OCI-LY1 (cell line): ENCODE data around the gene CDK13.

Experiments used
- H2AFZ ChIP-seq: fragments of 200-600 bp; sonication (generic), shearing (Covaris generic); 2 replicates; pipeline ENCODE4 v1.6.0; 2014; ENCODE audit warnings: antibody characterized with exemption, mild to moderate bottlenecking, low read length
- H3F3A ChIP-seq: fragments of 200-600 bp; sonication (generic), shearing (Covaris generic); 2 replicates; pipeline ENCODE4 v1.6.0; 2014; ENCODE audit warnings: mild to moderate bottlenecking, antibody characterized with exemption, low read length, moderate library complexity; ENCODE audit not compliant: insufficient read depth
- H3K27ac ChIP-seq: fragments of 200-600 bp; sonication (generic); 2 replicates; pipeline ENCODE4 v1.5.1; 2014; ENCODE audit warnings: low read length, mixed run types, mild to moderate bottlenecking, low read depth; ENCODE audit not compliant: poor library complexity, severe bottlenecking
- H3K27me3 ChIP-seq: fragments of 200-600 bp; sonication (generic); 2 replicates; pipeline ENCODE4 v1.6.0; 2014; ENCODE audit warnings: antibody characterized with exemption, mild to moderate bottlenecking, low read length, moderate library complexity; ENCODE audit not compliant: insufficient read depth
- H3K36me3 ChIP-seq: fragments of 200-600 bp; sonication (generic); 2 replicates; pipeline ENCODE4 v1.6.1; 2014; ENCODE audit warnings: mild to moderate bottlenecking, antibody characterized with exemption, low read length, moderate library complexity, mixed read lengths; ENCODE audit not compliant: insufficient read depth
- H3K4me1 ChIP-seq: fragments of 200-600 bp; sonication (generic); 2 replicates; pipeline ENCODE4 v1.5.1; 2014; ENCODE audit warnings: mild to moderate bottlenecking, low read length, moderate library complexity; ENCODE audit not compliant: insufficient read depth, severe bottlenecking
- H3K4me2 ChIP-seq: fragments of 200-600 bp; sonication (generic), shearing (Covaris generic); 2 replicates; pipeline ENCODE4 v1.6.1; 2014; ENCODE audit warnings: low read length
- H3K4me3 ChIP-seq: fragments of 200-600 bp; sonication (generic); 2 replicates; pipeline ENCODE4 v1.5.1; 2014; ENCODE audit warnings: low read length, low read depth, mild to moderate bottlenecking, mixed read lengths; ENCODE audit not compliant: poor library complexity, severe bottlenecking
- H3K79me2 ChIP-seq: fragments of 200-600 bp; shearing (Covaris generic); 2 replicates; pipeline ENCODE4 v1.6.1; 2016; ENCODE audit warnings: mixed run types, low read length, mixed read lengths; ENCODE audit not compliant: insufficient read depth
- H3K9ac ChIP-seq: fragments of 200-600 bp; sonication (generic), shearing (Covaris generic); 2 replicates; pipeline ENCODE4 v1.6.1; 2014; ENCODE audit warnings: mild to moderate bottlenecking, low read length, mixed read lengths
- H3K9me2 ChIP-seq: fragments of 200-600 bp; sonication (generic), shearing (Covaris generic); 2 replicates; pipeline ENCODE4 v1.6.1; 2014; ENCODE audit warnings: low read depth, mild to moderate bottlenecking, low read length, mixed read lengths
- H3K9me3 ChIP-seq: fragments of 200-600 bp; shearing (Covaris generic); 2 replicates; pipeline ENCODE4 v1.6.1; 2014; ENCODE audit warnings: low read length, mixed read lengths
- H4K20me1 ChIP-seq: fragments of 200-600 bp; sonication (generic), shearing (Covaris generic); 2 replicates; pipeline ENCODE4 v1.6.0; 2016; ENCODE audit warnings: mild to moderate bottlenecking, low read length; ENCODE audit not compliant: insufficient read depth
- EZH2 ChIP-seq: fragments of 200-600 bp; sonication (generic), shearing (Covaris generic); IDR thresholded peaks from 2 replicates; pipeline ENCODE4 v1.8.0; 2017; ENCODE audit warnings: borderline replicate concordance, mixed run types, mild to moderate bottlenecking, antibody characterized with exemption, low read length, moderate library complexity, mixed read lengths
- TF ChIP-seq, protein P1 (sequence below): fragments of 200-600 bp; sonication (generic), shearing (Covaris generic); IDR thresholded peaks from 2 replicates; pipeline ENCODE4 v1.5.1; 2017; ENCODE audit warnings: mild to moderate bottlenecking, antibody characterized with exemption, low read length, moderate library complexity, mixed read lengths

The CDK13 gene

GRCh38 chr7:40041456-40041855, 91.4 kb downstream of the CDK13 start:
- Histone ChIP-seq H3K9me2 (no peaks in the 10 kb centered on the region), H3F3A (no peaks in the 10 kb centered on the region), H3K4me1 (no peaks in the 10 kb centered on the region), H3K9ac (no peak overlapping the region), H3K27ac (no peak overlapping the region), H4K20me1 (no peaks in the 10 kb centered on the region), H2AFZ (no peak overlapping the region), H3K9me3 (no peaks in the 10 kb centered on the region), H3K4me2 (no peak overlapping the region), H3K4me3 (no peak overlapping the region), H3K79me2 (peaks cover 4% of the 10 kb centered on the region; the same call in 1 of the 2 replicates), H3K27me3 (no peaks in the 10 kb centered on the region), H3K36me3 (peaks cover 15% of the 10 kb centered on the region)
- TF ChIP-seq EZH2 = no peak
- TF ChIP-seq, protein P1, sequence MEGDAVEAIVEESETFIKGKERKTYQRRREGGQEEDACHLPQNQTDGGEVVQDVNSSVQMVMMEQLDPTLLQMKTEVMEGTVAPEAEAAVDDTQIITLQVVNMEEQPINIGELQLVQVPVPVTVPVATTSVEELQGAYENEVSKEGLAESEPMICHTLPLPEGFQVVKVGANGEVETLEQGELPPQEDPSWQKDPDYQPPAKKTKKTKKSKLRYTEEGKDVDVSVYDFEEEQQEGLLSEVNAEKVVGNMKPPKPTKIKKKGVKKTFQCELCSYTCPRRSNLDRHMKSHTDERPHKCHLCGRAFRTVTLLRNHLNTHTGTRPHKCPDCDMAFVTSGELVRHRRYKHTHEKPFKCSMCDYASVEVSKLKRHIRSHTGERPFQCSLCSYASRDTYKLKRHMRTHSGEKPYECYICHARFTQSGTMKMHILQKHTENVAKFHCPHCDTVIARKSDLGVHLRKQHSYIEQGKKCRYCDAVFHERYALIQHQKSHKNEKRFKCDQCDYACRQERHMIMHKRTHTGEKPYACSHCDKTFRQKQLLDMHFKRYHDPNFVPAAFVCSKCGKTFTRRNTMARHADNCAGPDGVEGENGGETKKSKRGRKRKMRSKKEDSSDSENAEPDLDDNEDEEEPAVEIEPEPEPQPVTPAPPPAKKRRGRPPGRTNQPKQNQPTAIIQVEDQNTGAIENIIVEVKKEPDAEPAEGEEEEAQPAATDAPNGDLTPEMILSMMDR = no peak

DNA sequence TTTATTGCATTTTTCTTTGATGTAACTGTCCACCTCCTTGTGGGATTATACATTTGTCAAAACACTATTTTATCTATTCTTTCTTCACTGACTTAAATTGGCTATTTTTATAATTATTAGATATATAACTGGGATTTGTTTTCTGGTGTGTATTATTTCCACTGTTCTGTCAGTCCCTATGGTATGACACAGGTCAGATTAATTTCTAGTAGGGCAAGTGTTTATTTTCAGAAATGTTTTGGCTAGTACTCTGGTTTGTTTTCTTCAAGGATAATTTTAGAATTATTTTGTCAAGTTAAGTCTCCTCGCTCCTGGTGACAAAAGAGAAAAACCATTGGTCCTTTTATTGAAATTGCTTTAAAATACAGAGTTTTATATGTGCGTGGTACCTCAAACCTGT, 93.1 kb downstream of the CDK13 start:
- TF ChIP-seq, protein P1 = no peak
- no peak for TF ChIP-seq EZH2
- H3K9me3 ChIP-seq = no peaks in the 10 kb centered on the region
- H3F3A ChIP-seq = no peaks in the 10 kb centered on the region
- no peak overlapping the region for H3K4me2 ChIP-seq
- no peaks in the 10 kb centered on the region for H4K20me1 ChIP-seq
- no peaks in the 10 kb centered on the region for H3K9me2 ChIP-seq
- no peak overlapping the region for H3K4me3 ChIP-seq
- no peaks in the 10 kb centered on the region for H3K4me1 ChIP-seq
- H3K9ac ChIP-seq = no peak overlapping the region
- peaks cover 4% of the 10 kb centered on the region; the same call in 1 of the 2 replicates for H3K79me2 ChIP-seq
- no peak overlapping the region for H2AFZ ChIP-seq
- peaks cover 15% of the 10 kb centered on the region; the same call in 1 of the 2 replicates for H3K36me3 ChIP-seq
- no peaks in the 10 kb centered on the region for H3K27me3 ChIP-seq
- H3K27ac ChIP-seq = no peak overlapping the region

- H3K4me3 ChIP-seq = no peak overlapping the region
- H3K27me3 ChIP-seq = no peaks in the 10 kb centered on the region
- no peak for TF ChIP-seq EZH2
- TF ChIP-seq, protein P1 = peak; percentile 42
- no peak overlapping the region for H2AFZ ChIP-seq
- H4K20me1 ChIP-seq = no peaks in the 10 kb centered on the region
- no peak overlapping the region for H3K27ac ChIP-seq
- H3K9me3 ChIP-seq = no peaks in the 10 kb centered on the region
- H3K79me2 ChIP-seq = no peaks in the 10 kb centered on the region
- H3K9me2 ChIP-seq = no peaks in the 10 kb centered on the region
- H3K9ac ChIP-seq = no peak overlapping the region
- peaks cover 3% of the 10 kb centered on the region for H3F3A ChIP-seq
- H3K4me1 ChIP-seq = no peaks in the 10 kb centered on the region
- H3K36me3 ChIP-seq = peaks cover 11% of the 10 kb centered on the region; the same call in 1 of the 2 replicates
- H3K4me2 ChIP-seq = no peak overlapping the region
These were observed 97.6 kb downstream of the CDK13 start for GRCh38 chr7:40047661-40048060.
